Measurements from ENCODE around the gene GRK4. TPM values are rescaled to one million over a fixed set of nuclear protein-coding genes. Genes with fewer than 3 reads are reported as not detected.
"Not testable (repeated sequence)": the region's sequence is repeated elsewhere in the genome, so short reads cannot be mapped to it uniquely, and the experiment has no call there.

GRK4 gene
- total RNA-seq, result 59.5 TPM

DNA sequence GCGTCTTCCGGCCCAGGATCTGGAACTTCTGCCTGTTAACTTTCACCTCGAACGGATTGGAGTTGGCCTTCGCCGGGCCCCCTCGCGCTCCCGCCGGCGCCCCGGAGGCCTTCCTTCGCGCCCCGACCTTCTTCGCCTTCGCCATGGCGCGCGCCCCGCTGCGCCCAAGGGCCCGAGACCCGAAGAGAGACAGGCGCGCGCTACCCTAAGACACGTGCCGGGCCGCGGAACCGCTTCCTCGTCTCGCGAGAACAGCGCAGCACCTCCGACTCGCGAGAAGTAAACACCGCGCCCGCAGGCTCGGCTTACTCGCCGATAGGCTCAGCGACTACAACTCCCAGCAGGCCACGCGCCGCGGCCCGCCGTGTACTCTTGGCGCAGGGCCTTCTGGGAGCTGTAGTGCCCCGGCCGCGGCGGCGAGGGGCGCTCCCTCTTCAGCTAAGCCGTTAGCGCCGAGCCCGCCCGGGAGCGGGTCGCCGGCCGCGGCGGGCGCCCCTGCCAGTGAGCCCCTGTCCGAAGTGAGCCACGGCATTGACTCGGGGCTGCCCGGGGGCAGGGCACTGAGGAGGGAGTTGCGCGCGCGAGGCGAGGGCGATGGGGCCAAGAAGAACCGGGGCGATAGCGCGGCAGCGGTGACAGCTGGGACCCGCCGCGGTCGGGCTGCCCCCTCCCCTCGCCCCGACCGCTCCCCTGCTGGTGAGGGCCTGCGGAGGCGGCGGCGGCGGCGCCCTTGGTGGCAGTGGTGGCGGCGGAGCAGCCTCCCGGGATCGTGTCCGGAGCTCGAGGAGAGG is at the start of gene GRK4, which contains the start of gene NOP14:
TSS of gene GRK4 (plus strand) at position 397 of the 791 bp plus-strand sequence. CDS start 500 bp downstream, outside the sequence.
TSS of gene NOP14 (minus strand) at position 232 of the 791 bp plus-strand sequence. CDS start at position 145, 87 bp downstream.
- no peak for FAIRE-seq

DNA sequence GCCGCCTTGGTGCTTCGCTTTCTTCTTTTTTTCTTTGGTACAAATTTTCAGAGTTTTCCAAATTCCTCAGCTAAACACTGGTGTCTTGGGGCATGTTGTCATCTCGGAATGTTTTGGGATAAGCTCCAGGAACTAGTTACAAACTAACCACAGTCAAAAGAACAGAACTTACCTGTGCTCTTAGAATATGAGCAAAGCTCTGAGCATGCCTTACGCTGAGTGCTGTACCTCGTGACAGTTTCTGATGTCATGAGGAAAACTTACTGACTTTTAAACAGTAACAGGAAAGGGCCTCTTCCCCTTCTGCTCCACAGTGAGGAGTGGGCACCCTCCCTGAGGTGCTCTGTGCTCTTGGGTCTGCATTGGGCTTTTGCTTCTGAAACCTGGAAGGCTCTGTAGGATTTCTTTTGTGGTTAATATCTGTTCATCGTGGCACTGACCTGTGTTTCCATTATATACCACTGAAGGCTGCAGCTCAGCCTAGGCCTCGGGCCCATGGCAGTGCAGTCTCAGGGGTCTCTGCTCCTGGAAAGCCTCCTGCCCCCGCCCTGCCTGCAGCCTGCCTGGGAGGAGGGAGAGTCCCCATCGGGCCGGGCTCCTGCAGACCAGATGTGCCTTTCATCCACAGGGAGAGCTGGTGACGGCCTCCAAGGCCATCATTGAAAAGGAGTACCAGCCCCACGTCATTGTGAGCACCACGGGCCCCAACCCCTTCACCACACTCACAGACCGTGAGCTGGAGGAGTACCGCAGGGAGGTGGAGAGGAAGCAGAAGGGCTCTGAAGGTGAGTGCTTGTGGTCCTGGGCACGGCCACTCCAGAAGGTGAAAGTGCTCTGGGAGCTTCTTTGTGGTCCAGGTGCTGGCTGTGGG is 48.9 kb upstream of the GRK4 start:
- FAIRE-seq, result no peak
- no peak for DNase-seq (ENCODE audit: low spot score in 2 of 2)

More for the DNA sequence above, at the start of gene GRK4, which contains the start of gene NOP14:
- peak; percentile 99 for DNase-seq (ENCODE audit: low spot score in 2 of 2)

DNA sequence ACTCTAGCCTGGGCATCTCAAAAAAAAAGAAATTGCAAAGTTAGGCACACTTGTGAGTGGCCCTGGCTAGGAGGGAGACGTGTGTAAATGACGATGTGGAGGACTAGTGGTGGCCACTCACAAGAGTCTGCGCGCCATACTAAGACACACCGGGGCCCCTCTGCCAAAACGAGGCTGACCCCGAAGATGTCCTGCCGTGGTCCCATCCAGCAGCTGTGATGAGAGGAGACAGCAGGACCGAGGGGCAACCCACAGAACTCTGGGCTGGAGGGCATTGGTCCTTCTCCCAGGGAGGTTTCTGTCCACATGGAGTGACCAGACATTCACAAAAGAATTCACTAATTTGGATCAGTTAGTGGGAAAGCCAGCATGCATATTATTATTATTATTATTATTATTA is 47.6 kb upstream of the GRK4 start:
- DNase-seq (ENCODE audit: low spot score in 2 of 2) (no peak), FAIRE-seq (no peak)

DNA sequence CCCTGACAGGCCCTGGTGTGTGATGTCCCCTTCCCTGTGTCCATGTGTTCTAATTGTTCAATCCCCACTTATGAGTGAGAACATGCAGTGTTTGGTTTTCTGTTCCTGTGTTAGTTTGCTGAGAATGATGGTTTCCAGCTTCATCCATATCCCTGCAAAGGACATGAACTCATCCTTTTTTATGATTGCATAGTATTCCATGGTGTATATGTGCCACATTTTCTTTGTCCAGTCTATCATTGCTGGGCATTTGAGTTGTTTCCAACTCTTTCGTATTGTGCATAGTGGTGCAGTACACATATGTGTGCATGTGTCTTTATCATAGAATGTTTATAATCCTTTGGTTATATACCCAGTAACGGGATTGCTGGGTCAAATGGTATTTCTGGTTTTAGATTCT is 46.7 kb upstream of the GRK4 start:
- not testable (repeated sequence) for DNase-seq (ENCODE audit: low spot score in 2 of 2); FAIRE-seq

DNA sequence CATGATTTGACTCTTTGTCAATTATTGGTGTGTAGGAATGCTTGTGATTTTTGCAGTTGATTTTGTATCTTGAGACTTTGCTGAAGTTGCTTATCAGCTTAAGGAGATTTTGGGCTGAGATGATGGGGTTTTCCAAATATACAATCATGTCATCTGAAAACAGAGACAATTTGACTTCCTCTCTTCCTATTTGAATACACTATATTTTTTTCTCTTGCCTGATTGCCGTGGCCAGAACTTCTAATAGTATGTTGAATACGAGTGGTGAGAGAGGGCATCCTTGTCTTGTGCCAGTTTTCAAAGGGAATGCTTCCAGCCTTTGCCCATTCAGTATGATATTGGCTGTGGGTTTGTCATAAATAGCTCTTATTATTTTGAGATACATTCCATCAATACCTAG is 45.1 kb upstream of the GRK4 start:
- not testable (repeated sequence) for DNase-seq (ENCODE audit: low spot score in 2 of 2); FAIRE-seq

DNA sequence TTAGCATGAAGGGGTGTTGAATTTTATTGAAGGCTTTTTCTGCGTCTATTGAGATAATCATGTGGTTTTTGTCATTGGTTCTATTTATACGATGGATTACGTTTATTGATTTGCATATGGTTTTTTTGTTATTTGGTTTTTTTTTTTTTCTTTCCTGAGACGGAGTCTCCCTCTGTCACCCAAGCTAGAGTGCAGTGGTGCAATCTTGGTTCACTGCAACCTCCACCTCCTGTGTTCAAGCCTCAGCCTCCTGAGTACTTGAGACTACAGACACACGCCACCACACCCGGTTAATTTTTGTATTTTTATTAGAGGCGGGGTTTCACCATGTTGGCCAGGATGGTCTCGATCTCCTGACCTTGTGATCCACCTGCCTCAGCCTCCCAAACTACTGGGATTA is 44.7 kb upstream of the GRK4 start:
- DNase-seq (ENCODE audit: low spot score in 2 of 2); FAIRE-seq: not testable (repeated sequence)

DNA sequence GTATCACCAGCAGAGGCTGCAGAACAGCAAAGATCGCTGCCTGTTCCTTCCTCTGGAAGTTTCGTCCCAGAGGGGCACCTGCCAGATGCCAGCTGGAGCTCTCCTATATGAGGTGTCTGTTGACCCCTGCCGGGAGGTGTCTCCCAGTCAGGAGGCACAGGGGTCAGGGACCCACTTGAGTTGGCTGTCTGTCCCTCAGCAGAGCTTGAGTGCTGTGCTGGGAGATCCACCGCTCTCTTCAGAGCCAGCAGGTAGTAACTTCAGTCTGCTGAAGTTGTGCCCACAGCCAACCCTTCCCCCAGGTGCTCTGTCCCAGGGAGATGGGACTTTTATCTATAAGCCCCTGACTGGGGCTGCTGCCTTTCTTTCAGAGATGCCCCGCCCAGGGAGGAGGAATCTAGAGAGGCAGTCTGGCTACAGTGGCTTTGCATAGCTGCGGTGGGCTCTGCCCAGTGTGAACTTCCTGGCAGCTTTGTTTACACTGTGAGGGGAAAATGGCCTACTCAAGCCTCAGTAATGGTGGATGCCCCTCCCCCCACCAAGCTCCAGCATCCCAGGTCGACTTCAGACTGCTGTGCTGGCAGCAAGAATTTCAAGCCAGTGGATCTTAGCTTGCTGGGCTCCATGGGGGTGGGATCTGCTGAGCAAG is 40.8 kb upstream of the GRK4 start:
- FAIRE-seq; DNase-seq (ENCODE audit: low spot score in 2 of 2): not testable (repeated sequence)

DNA sequence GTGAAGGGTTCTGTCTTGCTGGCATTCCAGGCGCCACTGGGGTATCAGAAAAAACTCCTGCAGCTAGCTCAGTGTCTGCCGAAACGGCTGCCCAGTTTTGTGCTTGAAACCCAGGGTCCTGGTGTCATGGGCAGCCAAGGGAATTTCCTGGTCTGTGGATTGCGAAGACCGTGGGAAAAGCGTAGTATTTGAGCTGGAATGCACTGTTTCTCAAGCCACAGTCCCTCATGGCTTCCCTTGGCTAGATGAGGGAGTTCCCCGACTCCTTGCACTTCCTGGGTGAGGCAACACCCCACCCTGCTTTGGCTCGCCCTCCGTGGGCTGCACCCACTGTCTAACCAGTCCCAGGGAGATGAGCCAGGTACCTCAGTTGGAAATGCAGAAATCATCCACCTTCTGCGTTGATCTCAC is 40.2 kb upstream of the GRK4 start:
- DNase-seq (ENCODE audit: low spot score in 2 of 2), result no peak
- FAIRE-seq, result no peak

DNA sequence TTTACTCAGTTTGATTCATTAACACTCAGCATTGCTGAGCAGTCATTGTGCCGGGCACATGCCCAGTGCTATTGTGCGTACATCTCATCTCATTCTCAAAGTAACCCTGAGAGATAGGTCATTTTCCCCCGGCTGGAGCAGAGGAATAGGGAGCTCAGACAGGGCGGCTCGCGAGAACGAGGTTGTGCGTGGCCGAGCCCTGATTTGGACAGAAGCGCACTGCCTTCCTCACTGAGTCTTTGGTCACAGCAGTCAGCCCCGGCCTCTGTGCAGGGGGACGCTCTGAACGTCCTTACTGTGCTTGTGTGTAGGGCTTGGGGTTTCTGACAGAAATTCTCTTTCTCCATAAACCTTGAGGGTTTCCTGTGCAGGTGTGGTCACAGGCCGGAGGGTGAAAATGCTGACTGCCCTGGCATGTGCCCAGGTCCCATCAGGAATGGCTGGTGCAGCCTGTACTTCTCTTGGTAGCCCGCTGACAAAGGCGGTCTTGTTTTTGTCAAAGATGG is 39.6 kb upstream of the GRK4 start:
- DNase-seq (ENCODE audit: low spot score in 2 of 2) (no peak), FAIRE-seq (no peak)

DNA sequence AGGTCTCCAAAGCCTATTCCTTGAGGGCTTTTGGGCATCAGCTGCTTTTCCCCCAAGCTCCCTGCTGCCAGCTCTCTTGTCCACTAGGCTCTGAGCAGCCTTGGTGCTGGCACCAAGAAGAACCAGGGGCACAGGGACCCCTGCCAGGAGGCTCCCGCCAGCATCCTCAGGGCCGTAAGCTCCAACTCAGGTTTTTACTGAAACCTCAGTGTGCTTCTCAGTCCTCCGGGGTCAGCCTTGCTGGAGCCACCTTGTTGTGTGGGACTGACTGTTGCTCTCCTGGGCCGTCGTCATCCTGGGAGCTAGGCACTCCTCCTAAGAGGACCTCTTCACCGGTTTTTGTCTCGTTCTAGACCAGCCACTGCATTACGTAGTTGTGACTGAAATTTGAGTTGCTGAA is 39.1 kb upstream of the GRK4 start:
- FAIRE-seq, result no peak
- DNase-seq (ENCODE audit: low spot score in 2 of 2), result no peak

DNA sequence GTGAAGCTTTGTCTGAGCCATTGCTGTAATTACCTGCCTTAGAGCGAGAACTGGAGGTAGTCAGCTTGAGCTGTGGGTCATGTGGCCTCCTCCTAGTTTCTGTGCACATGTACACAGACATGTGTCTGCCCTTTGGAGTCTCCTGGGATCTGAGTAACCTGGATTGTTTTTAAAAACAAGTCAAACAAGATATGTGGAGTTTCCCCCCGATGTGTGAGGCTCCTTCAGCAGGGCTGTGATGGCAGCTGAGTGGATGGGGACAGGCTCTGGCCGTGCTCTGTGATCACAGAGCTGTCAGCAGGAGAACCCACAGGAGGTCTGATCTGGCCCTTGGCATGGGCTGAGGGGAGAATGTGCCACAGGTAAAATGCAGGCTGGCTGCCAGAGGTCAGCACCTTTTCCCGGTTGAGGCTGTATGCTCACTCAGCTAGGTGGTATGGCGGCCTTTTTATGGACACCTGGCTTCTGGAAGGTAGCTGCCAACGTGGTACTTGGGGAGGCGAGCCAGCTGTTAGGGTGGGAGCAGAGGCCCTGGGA is 38.5 kb upstream of the GRK4 start:
- FAIRE-seq (no peak), DNase-seq (ENCODE audit: low spot score in 2 of 2) (no peak)

DNA sequence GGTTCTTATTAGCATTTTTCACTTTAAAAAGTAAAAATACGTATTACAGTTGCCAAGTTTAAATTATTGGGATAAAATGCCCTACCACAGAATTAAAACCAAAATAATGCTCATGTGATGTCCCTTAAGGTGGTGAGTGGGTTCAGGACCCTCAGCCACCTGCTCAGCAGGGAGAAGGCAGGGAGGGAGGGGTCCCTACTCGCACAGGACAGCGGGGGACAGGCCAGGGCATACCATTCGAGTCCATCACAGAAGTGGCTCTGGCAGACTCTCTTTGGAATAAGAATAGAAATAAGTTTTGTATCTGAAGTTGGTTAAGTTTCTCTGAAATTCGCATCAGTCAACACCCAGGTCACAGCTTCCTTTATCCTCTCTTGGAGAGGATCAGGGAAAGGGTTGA is 37.9 kb upstream of the GRK4 start:
- no peak for DNase-seq (ENCODE audit: low spot score in 2 of 2)
- FAIRE-seq, result no peak

DNA sequence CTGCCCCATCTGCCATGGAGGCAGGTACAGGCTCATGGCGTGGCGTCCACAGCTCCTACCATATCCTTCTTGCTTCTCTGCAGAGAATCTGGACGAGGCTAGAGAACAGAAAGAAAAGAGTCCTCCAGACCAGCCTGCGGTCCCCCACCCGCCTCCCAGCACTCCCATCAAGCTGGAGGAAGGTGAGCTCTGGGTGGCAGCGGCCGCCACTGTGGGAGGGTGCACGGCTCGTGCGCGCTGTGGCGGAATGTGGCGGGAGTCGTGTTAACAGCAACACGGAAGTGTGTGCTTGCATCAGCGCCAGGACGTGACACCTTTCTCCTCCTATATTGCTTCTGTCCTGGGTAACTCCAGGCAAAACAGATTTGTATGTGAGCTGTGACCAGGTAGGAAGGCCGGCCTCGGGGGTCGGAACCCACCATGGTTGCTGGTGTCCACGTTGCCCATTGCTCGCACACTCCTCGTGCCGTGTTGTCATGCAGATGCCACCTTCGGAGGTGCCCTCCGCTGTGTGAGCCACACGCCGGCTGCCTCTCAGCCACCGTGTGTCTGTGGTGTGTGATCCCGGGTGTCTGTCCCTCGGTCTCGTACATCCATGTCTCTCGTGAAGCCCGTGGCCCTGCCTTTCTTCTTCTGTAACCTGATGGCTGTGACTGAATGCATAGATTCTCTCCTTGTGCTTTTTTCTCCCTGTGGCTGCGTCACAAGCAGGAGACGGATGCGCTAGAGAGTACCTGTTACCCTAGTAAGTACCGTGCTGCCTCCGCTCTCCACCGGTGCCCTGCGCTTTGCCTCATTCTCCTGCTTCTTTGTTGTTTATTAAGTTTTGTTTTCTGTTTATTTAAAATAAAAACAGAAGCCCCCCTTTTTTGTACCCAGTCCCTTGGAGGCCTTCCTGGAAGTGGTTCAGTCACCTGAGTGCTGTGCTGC is 37.2 kb upstream of the GRK4 start:
- FAIRE-seq (no peak), DNase-seq (ENCODE audit: low spot score in 2 of 2) (no peak)

DNA sequence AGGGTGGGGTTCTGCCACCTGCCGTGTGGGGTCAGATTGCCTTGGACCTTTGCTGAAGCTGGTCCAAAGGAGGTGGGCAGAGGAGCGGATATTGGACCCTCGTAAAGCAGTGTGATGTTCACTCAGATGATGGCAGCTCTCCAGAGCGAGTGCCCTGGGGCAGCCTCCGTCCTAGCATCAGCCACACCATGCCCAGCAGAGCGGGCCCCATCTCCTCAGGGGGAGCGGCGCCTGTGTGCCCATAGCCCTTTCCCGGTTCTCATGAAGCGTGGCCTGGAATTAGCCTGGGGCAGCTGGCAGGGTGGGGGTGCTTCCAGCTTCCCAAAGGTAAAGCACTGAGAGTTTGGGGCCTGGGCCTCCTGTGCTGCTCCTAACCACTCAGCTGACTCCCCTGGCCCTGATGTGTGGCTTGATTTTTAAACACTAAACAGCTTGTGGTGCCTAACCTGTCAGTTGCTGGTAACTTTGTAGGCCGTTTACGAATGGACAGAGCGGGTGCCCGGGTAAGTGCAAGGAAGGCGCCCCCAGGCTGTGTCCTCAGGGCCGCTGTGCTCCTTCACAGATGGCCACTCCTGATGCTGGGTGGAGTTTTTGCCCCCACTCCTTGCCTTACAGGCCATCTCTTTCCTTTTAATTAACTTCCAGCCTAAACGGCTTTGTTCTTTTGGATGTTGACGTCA is 36.2 kb upstream of the GRK4 start:
- DNase-seq (ENCODE audit: low spot score in 2 of 2) (no peak), FAIRE-seq (no peak)

DNA sequence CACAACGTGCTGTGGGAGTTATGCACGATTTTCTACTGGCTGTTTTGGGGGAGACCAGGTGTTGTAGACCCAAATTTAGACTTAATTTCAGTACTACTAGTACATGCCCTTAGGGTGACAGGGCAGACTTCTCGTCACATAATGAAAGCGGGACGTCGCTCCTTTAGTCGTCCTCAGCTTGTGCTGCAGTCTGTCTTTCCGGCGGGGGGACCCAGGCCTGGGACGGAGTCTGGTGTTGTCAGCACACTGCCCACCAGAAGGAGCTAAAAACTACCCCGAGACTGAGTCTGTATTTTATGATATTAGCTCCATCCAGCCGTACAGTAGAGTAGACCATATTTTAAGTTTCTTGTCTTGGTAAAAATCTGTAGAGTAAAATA is 35.7 kb upstream of the GRK4 start:
- DNase-seq (ENCODE audit: low spot score in 2 of 2), result no peak
- FAIRE-seq, result no peak

DNA sequence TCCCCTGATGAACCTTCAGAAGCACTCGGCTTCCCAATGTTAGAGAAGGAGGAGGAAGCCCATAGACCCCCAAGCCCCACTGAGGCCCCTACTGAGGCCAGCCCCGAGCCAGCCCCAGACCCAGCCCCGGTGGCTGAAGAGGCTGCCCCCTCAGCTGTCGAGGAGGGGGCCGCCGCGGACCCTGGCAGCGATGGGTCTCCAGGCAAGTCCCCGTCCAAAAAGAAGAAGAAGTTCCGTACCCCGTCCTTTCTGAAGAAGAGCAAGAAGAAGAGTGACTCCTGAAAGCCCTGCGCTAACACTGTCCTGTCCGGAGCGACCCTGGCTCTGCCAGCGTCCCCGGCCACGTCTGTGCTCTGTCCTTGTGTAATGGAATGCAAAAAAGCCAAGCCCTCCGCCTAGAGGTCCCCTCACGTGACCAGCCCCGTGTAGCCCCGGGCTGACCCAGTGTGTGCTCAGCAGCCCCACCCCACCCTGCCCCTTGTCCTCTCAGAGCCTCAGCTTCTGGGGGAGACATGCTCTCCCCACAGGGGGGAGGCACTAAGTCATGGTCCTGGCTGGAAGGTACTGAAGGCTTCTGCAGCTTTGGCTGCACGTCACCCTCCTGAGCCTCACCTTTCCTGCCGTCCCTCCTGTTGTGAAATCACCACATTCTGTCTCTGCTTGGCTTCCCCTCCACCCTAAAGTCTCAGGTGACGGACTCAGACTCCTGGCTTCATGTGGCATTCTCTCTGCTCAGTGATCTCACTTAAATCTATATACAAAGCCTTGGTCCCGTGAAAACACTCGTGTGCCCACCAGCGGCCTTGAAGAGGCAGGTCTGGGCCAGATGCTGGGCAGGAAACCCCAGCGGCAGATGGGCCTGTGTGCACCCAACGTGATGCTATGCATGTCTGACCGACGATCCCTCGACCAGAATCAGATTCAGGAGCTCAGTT is 34.9 kb upstream of the GRK4 start:
- DNase-seq (ENCODE audit: low spot score in 2 of 2), result no peak
- no peak for FAIRE-seq

DNA sequence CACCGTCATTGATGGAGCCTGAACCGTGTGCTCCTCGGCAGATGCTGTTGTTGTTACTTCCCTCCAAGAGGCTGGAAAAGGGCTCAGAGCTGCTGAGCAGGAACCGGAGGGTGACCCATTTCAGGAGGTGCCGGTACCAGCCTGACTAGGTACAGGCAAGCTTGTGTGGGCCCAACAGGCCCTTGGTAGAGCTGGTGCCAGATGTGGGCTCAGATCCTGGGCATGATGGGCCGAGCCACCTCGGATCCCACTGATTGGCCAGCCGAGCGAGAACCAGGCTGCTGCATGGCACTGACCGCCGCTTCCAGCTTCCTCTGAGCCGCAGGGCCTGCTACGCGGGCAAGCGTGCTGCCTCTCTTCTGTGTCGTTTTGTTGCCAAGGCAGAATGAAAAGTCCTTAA is 33.9 kb upstream of the GRK4 start:
- no peak for FAIRE-seq
- DNase-seq (ENCODE audit: low spot score in 2 of 2), result no peak

Measured in frontal cortex (tissue), 4 donors.